GM11168 (cell line): Measurements from ENCODE around the gene TSSC4.

Experiments used
- in situ Hi-C: fragments of 300-500 bp; cut with MboI; formaldehyde crosslinking; loops from one replicate; pipeline ENCODE4 v1.12.0; 2022; ENCODE audit warnings: low sequenced_read_pairs; ENCODE audit not compliant: unreplicated experiment

Gene TSSC4

DNA sequence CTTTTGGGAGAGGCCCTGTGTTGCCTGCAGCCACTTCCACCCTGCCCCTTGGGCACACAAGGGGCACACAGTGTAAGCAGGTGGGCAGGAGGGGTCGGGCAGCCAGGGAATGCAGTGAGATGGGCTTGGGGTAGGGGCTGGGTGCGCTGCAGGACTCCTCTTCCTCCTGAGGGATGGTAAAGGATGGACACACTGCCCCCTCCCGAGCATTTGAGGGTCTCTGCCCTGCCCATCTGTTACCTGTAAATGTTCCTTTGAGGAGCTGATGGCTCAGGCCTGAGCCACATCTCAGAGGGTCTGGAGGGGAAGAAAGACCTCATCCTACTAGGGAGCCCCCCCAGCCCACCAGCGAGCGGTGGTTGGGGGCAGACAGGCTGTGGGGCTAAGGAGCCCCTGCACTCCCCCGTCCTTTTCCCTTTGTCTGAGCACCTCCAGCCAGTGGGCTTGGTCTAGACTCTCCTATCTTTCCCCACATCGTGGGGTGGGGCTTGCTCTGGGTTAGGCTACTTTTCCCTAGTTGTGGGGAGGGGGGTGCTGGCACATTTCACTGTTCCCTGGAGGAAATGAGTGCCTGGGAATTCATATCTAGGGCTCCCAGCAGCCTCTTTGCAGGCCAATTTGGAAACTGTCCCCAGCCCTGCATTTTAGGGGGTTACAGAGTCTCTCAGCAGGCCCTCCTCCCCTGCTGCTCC is 1.7 kb upstream of the TSSC4 start:
- in situ Hi-C loops: no loop called here

DNA sequence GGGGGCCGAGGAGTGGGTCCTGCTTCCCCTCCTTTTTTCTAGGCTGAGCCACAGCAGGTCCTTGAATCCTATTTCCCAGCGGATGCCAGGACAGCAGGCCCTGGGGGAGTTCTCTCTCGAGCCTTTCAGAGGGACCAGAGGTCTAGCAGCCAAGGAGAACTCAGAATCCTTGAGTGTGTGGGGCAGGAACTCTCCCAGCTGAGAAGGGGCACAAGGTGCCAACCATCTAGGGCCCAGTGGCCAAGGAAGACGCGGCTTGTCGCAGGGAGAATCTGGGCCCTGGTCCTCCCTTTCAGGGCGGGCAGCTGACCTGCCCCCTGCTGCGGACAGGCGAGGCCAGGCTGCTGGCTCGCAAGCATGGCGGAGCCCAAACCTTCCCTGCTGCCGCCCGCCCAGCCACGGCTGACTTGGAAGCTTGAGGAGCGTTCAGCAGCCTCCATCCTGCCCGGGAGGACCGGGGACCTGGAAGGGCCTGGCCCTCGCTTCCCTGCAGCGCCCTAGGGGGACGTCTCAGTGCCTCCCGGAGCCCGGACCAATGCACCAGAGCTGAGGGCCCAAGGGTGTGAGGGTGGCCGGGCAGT is 972 bp upstream of the TSSC4 start:
- in situ Hi-C loops: no loop called here

GRCh38 chr11:2400762-2401435 is 349 bp downstream of the TSSC4 start:
- in situ Hi-C loops: no loop called here

GRCh38 chr11:2401436-2401984 is 960 bp downstream of the TSSC4 start:
- in situ Hi-C loops: no loop called here

GRCh38 chr11:2402106-2402505 is 1.6 kb downstream of the TSSC4 start:
- in situ Hi-C loops: no loop called here

DNA sequence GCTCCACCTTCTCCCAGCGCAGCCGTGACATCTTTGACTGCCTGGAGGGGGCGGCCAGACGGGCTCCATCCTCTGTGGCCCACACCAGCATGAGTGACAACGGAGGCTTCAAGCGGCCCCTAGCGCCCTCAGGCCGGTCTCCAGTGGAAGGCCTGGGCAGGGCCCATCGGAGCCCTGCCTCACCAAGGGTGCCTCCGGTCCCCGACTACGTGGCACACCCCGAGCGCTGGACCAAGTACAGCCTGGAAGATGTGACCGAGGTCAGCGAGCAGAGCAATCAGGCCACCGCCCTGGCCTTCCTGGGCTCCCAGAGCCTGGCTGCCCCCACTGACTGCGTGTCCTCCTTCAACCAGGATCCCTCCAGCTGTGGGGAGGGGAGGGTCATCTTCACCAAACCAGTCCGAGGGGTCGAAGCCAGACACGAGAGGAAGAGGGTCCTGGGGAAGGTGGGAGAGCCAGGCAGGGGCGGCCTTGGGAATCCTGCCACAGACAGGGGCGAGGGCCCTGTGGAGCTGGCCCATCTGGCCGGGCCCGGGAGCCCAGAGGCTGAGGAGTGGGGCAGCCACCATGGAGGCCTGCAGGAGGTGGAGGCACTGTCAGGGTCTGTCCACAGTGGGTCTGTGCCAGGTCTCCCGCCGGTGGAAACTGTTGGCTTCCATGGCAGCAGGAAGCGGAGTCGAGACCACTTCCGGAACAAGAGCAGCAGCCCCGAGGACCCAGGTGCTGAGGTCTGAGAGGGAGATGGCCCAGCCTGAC is 2.5 kb downstream of the TSSC4 start:
- in situ Hi-C loops: no loop called here

- in situ Hi-C loops: no loop called here
Measured at GRCh38 chr11:2404735-2405196, 4.2 kb downstream of the TSSC4 start.

DNA sequence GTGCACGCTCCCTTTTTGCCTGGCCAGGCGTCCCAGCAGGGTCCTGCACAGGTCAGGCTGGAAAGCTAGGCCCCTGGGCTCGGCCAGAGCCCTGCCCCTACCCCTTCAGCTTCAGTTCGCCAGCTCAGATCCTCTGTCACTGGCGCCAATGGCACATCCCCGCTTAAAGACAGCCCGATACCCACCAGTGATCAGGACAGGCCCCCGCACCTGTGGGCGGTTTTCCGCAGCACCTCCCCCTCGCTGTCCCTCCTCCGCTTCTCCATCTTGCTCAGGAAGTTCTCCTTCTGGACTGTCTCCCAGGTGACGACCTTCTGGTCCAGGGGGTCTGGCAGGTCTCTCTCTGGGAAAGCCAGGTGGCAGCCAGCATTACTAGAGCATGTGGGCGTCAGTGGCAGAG is 5.9 kb downstream of the TSSC4 start:
- in situ Hi-C loops: no loop called here

DNA sequence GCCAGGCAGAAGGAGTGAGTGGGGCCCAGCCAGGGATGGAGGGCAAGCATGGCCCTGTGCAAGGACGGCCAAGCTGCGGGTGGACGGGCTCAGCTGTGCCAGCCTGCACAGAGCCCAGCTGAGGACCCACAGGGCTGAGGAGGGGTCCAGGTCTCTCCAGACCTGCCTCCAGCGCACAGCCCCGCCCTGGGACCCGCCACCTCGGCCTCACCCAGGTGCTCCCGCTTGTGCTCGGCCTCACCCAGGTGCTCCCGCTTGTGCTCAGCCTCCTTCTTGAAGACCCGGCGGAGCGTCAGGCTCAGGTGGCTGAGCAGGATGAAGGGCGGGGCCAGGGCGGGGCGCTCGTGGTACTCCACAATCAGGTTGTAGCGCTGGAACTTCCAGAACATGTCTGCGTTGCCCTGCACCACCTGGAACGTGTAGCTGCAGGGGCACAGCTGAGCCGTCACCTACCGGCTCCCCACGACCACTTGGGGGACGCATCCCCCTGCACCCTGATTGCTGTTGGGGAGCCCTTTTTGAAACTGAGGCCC is 6.4 kb downstream of the TSSC4 start:
- in situ Hi-C loops: no loop called here

DNA sequence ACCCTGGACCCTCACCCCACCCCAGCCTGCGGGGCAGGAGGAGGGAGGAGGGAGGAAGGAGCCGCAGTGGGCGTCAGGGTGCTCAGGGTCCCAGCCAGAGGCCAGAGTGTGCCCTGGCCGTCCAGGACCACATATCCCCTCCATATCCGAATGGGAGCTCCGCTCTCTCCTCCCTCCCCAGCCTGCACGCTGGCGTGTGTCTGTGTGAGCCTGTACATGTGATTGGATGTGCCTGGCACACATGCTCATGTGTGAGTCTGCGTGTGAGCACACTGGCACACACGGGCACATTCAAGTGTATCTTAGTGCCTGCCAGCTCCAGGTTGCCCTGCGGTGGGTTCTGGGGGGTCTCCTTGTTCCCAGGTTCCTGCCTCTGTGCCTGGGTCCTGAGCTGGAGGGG is 8.1 kb downstream of the TSSC4 start:
- in situ Hi-C loops: no loop called here

- in situ Hi-C loops: no loop called here
Measured at GRCh38 chr11:2409126-2409525, 8.6 kb downstream of the TSSC4 start.

DNA sequence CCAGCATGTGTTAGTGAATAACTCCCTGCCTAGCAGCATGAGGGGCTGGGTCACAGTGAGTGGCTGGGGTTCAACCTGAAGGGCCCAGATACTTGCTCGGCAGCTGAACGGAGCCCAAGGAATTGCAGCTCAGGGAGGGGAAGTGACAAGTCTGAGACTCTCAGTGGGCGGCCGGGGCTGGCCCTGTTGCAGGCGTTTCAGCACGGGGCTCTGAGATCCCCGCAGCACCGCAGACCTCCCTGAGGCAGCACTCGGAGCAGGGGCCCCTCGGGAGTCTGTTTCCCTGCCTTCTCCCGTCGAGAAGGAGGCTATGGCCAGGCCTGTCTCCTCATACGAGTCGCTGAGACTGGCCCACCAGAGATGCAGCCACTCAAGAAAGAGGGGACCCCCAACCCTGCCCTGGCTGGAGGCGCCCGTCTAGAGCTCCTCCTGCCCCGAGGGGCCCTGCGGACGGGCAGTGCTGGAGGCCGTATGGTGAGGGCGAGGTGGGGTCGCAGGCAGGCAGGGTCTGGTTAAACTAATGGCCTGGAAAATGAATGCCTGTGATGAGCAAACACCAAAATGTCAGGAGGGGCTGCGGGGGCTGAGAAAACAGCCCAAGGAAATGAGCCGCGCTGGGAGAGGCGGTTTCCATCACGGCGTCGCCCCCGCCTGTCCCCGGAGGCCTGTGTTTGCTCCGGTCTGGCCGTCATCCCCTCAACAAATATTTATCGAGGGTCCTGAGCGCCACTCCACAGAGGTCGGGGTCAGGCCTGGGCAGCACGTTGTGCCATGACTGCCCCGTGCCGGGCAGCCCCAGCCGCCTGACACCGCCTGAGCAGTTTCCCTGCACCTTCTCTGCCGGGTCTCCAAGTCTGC is 9.3 kb downstream of the TSSC4 start:
- in situ Hi-C loops: no loop called here

GRCh38 chr11:2410616-2411015 is 10.1 kb downstream of the TSSC4 start:
- in situ Hi-C loops: no loop called here

- in situ Hi-C loops: no loop called here
Measured at GRCh38 chr11:2411446-2412305, 11.1 kb downstream of the TSSC4 start.

- in situ Hi-C loops: no loop called here
Measured at GRCh38 chr11:2412323-2412722, 11.8 kb downstream of the TSSC4 start.

DNA sequence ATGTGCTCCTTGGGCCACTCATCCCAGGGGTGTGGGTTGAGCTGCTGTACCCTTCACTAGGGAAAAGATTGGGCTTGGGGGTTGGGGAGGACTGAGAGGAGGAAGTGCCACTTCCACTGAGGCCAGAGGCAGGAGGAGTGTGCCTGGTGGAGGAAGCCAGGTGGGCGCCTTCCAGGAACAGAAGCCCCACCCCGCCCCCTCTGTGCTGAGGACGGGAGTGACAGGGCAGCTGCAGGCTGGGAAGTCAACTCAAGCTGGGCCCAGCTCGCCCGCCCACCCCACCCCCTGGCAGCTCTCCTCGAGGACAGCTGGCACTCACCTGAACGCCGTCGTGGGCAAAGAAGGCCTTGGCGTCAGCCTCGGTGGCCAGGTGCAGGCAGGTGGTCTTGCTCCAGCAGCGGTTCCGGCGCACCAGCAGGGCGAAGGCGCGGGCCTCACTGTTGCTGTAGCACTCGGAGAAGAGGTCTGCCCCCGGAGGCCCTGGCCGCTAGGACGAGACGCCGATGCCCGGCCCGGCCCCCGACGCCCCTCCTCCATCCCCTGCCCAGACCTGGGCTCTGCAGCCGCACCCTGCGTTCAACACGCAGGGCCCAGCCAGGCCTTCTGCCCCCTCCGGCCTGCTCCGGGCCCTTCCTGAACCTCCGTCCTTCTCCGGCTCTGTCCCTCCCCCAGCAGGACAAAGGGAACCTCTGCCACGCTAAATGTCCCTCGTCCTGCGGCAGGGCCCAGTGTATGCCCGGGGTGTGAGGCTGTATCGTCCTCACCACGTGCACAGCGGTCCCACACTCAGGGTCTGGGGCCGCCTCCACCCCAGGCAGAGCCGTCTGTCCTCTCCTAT is 13.4 kb downstream of the TSSC4 start:
- in situ Hi-C loops: no loop called here

DNA sequence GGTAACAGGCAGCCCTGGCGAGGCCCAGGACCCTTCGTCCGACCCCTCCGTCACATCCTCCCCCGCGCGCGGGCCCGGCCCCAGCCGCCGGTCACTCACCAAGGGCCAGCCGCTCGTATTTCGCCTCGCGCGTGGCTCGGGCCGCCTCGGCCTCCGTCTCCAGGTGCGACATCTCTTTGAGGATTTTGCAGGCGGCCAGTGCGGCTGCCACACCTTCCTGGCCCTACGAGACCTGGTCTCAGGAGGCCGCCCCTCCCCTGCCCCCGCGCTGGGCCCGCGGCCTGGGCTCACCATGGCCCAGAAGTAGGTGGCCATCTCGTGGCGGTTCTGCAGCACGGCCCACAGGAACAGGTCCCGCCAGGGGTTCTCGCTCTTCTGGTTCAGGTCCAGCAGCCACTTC is 14.1 kb downstream of the TSSC4 start:
- in situ Hi-C loops: loop anchor here (5.0 kb wide), 1 partner anchor 212 kb away; no protein-coding TSS in a partner anchor

DNA sequence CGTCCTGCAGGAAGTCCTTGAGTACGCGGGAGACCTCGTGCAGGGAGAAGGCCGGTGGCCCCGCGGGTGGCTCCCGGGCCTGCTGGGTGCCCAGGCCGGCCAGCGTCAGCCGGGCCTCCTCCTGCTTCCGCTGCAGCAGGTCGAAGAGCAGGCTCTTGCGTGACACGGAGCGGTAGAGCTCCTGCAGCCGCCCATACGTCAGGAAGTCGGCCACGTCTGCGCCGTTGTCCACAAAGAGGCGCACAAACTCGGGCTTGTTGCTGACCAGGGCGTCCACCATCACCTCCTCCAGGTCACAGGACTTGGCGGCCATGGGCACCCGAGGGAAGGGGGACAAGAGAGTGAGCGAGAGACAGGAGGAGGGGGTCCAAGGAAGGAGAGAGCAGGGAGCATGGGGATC is 14.6 kb downstream of the TSSC4 start:
- in situ Hi-C loops: loop anchor here (5.0 kb wide), 1 partner anchor 213 kb away; no protein-coding TSS in a partner anchor
